ENCODE results near the gene DLGAP1.

GRCh38 chr18:3471141-3471648, 983.9 kb downstream of the DLGAP1 start:
- TF ChIP-seq EP300 (IDR thresholded peaks at IDR 0.05; ENCODE audit: borderline replicate concordance): no peak
- TF ChIP-seq CREB1 (IDR thresholded peaks at IDR 0.05; ENCODE audit: low read depth): no peak
- TF ChIP-seq REST (IDR thresholded peaks at IDR 0.05; ENCODE audit: low read depth): no peak
- TF ChIP-seq MAX (IDR thresholded peaks at IDR 0.05): no peak
- TF ChIP-seq NFIC (IDR thresholded peaks at IDR 0.05): no peak
- no peak for TF ChIP-seq FOXM1 (IDR thresholded peaks at IDR 0.05; ENCODE audit: borderline replicate concordance, low read depth)
- no peak for TF ChIP-seq TAF1 (IDR thresholded peaks at IDR 0.05; ENCODE audit: low read depth)
- no peak for TF ChIP-seq RAD21 (IDR thresholded peaks at IDR 0.05; ENCODE audit: low read depth)
- TF ChIP-seq TEAD4 (IDR thresholded peaks at IDR 0.05): no peak
- TF ChIP-seq EGR1 (IDR thresholded peaks at IDR 0.05): no peak
- no peak for TF ChIP-seq ZBTB7A (IDR thresholded peaks at IDR 0.05; ENCODE audit: low read depth)
- TF ChIP-seq CEBPB (IDR thresholded peaks at IDR 0.05): no peak

Measured in Ishikawa (cell line).